Right atrium auricular region (tissue), 2 donors: ENCODE measurements around the gene BCAS1. TPM values are rescaled to one million over a fixed set of nuclear protein-coding genes. Genes with fewer than 3 reads are reported as not detected.

Experiments used
- DNase-seq: peaks from one replicate; pipeline ENCODE4 v3.0.0-alpha.2; 2019; ENCODE audit warnings: low spot score
- H3K27ac ChIP-seq, 2 donors: fragments of 200-600 bp; sonication (generic); 1 replicate in 1 of 2; 2 replicates in 1 of 2; pipeline ENCODE4 v1.5.1; 2016 to 2019
- H3K27me3 ChIP-seq, 2 donors: fragments of 200-600 bp; sonication (generic); one replicate each; pipeline versions ENCODE4 v1.5.1 to v1.6.0; 2017 to 2019
- H3K36me3 ChIP-seq: fragments of 200-600 bp; sonication (generic); one replicate; pipeline ENCODE4 v1.5.1; 2016
- H3K4me1 ChIP-seq, 2 donors: fragments of 200-600 bp; sonication (generic); one replicate each; pipeline versions ENCODE4 v1.5.1 to v1.6.0; 2017 to 2019
- H3K4me3 ChIP-seq, 2 donors: fragments of 200-600 bp; sonication (generic); 1 replicate in 1 of 2; 2 replicates in 1 of 2; pipeline ENCODE4 v1.5.1; 2017 to 2019; ENCODE audit warnings: mild to moderate bottlenecking in 1 of 2, moderate library complexity in 1 of 2
- H3K9me3 ChIP-seq, 2 donors: fragments of 200-600 bp; sonication (generic); one replicate each; pipeline ENCODE4 v1.5.1; 2019
- total RNA-seq, 2 donors: library from RNA; depleted of rRNA; stranded (reverse); fragments of >200 nt; gene quantifications; one replicate each; pipeline ENCODE4 v1.1.0, GENCODE V29; 2016
- TF ChIP-seq, protein P1 (sequence below), 2 donors: fragments of 200-600 bp; sonication (generic); IDR thresholded peaks; one replicate each; pipeline ENCODE4 v1.5.1; 2019; ENCODE audit warnings: antibody characterized with exemption in 2 of 2

Gene BCAS1
- total RNA-seq, 2 donors from 2014 or later: not detected

GRCh38 chr20:54104781-54105180 lies 34.4 kb upstream of the BCAS1 start:
- no peak overlapping the region for H3K4me3 ChIP-seq
- no peaks in the 10 kb centered on the region for H3K36me3 ChIP-seq
- no peaks in the 10 kb centered on the region for H3K27me3 ChIP-seq
- no peaks in the 10 kb centered on the region for H3K4me1 ChIP-seq
- TF ChIP-seq, protein P1, sequence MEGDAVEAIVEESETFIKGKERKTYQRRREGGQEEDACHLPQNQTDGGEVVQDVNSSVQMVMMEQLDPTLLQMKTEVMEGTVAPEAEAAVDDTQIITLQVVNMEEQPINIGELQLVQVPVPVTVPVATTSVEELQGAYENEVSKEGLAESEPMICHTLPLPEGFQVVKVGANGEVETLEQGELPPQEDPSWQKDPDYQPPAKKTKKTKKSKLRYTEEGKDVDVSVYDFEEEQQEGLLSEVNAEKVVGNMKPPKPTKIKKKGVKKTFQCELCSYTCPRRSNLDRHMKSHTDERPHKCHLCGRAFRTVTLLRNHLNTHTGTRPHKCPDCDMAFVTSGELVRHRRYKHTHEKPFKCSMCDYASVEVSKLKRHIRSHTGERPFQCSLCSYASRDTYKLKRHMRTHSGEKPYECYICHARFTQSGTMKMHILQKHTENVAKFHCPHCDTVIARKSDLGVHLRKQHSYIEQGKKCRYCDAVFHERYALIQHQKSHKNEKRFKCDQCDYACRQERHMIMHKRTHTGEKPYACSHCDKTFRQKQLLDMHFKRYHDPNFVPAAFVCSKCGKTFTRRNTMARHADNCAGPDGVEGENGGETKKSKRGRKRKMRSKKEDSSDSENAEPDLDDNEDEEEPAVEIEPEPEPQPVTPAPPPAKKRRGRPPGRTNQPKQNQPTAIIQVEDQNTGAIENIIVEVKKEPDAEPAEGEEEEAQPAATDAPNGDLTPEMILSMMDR (IDR thresholded peaks at IDR 0.05): no peak
- no peak for DNase-seq
- no peaks in the 10 kb centered on the region for H3K9me3 ChIP-seq
- no peak overlapping the region for H3K27ac ChIP-seq

GRCh38 chr20:54103762-54104600 lies 33.6 kb upstream of the BCAS1 start:
- no peaks in the 10 kb centered on the region for H3K9me3 ChIP-seq
- no peak overlapping the region for H3K4me3 ChIP-seq
- TF ChIP-seq, protein P1 (IDR thresholded peaks at IDR 0.05): peak in 1 of 2 donors; percentile 8
- H3K27me3 ChIP-seq: no peaks in the 10 kb centered on the region
- H3K36me3 ChIP-seq: no peaks in the 10 kb centered on the region
- H3K4me1 ChIP-seq: no peaks in the 10 kb centered on the region
- no peak for DNase-seq
- no peak overlapping the region for H3K27ac ChIP-seq

DNA sequence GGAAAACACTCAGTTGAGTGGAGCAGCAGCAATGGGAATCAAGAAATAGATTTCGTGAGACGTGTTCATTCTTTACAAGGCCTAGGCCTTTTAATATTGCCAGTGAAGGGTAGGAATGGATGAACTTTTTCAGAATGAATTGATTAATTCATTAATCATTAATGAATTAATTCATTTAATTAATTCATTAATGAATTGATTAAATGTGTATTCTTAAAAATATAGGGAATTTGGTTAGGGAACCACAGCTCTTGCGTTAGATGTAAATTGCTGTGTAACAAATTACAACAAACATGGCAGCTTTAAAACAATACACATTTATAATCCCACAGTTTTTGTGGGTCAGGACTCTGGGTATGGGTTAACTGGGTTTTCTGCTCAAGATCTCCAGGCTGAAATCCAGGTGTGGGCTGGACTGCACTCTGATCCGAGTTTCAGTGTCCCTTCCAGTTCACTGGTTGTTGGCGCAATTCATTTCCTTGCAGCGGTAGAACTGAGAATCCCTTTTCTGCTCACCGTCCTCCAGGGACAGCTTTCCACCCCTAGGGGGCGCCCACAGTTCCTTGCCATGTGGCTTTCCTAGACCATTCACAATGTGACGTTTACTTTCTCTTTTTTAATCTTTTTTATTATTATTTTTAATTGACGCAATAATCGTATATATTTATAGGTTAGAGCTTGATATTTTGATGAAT lies 32.8 kb upstream of the BCAS1 start:
- Histone ChIP-seq H3K9me3 (no peaks in the 10 kb centered on the region), H3K36me3 (no peaks in the 10 kb centered on the region), H3K4me1 (no peaks in the 10 kb centered on the region), H3K27ac (no peak overlapping the region), H3K4me3 (no peak overlapping the region), H3K27me3 (no peaks in the 10 kb centered on the region)
- peak; percentile 68 for DNase-seq
- TF ChIP-seq, protein P1 (IDR thresholded peaks at IDR 0.05): peak; percentile 61 to 78

- no peak for DNase-seq
- Histone ChIP-seq H3K27me3 (no peaks in the 10 kb centered on the region), H3K27ac (no peak overlapping the region), H3K36me3 (no peaks in the 10 kb centered on the region), H3K4me1 (no peaks in the 10 kb centered on the region), H3K9me3 (no peaks in the 10 kb centered on the region), H3K4me3 (no peak overlapping the region)
- TF ChIP-seq, protein P1 (IDR thresholded peaks at IDR 0.05): no peak
Observed at GRCh38 chr20:54102543-54102942, 32.1 kb upstream of the BCAS1 start.

- H3K27me3 ChIP-seq: no peaks in the 10 kb centered on the region
- TF ChIP-seq, protein P1 (IDR thresholded peaks at IDR 0.05): no peak
- DNase-seq: no peak
- no peaks in the 10 kb centered on the region for H3K36me3 ChIP-seq
- no peak overlapping the region for H3K4me3 ChIP-seq
- no peaks in the 10 kb centered on the region for H3K9me3 ChIP-seq
- no peaks in the 10 kb centered on the region for H3K4me1 ChIP-seq
- H3K27ac ChIP-seq: no peak overlapping the region
Observed at GRCh38 chr20:54100563-54100962, 30.2 kb upstream of the BCAS1 start.
